Measurements from ENCODE around the gene TTC4. TPM values are rescaled to one million over a fixed set of nuclear protein-coding genes. Genes with fewer than 3 reads are reported as not detected.

Gene TTC4, protein sequence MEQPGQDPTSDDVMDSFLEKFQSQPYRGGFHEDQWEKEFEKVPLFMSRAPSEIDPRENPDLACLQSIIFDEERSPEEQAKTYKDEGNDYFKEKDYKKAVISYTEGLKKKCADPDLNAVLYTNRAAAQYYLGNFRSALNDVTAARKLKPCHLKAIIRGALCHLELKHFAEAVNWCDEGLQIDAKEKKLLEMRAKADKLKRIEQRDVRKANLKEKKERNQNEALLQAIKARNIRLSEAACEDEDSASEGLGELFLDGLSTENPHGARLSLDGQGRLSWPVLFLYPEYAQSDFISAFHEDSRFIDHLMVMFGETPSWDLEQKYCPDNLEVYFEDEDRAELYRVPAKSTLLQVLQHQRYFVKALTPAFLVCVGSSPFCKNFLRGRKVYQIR
- total RNA-seq = 25.3 and 29.6 TPM in 2 replicates

DNA sequence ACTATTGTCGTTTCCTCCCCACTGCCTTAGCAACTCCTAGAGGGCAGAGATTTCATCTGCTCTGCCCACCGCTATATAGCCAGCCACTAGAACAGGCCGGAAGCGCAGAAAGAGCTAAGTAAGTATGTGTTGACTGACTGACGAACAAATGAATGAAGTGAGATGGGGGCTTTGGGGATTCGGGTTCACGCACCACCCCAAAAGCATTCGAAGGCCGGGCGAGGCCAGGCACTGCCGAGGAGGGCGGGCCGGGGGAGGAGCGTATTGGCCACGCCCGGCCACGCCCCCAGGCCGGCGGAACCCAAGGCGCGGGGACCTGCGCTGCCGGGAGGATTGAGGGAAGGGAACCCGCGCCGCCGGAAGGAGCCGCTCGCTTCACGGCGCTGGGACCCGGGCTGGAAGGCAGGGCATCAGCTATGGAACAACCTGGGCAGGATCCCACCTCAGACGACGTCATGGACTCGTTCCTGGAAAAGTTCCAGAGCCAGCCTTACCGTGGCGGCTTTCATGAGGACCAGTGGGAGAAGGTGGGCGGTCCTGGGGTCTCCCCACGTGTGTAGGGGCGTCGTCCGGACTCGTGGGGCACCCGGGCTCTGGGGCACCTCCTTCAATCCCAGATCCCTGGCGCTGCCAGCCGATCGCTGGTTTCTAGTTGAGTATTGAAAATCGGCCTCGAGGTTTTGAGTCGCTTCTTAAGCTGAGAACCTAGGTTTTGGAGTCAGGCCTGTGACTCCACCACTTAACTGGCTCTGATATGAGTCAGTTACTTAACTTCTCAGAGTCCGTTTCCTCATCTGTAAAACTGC, at the start of gene TTC4:
TSS of gene TTC4 (plus strand) at position 369 of the 806 bp plus-strand sequence. CDS start at position 417, 48 bp downstream.

DNA sequence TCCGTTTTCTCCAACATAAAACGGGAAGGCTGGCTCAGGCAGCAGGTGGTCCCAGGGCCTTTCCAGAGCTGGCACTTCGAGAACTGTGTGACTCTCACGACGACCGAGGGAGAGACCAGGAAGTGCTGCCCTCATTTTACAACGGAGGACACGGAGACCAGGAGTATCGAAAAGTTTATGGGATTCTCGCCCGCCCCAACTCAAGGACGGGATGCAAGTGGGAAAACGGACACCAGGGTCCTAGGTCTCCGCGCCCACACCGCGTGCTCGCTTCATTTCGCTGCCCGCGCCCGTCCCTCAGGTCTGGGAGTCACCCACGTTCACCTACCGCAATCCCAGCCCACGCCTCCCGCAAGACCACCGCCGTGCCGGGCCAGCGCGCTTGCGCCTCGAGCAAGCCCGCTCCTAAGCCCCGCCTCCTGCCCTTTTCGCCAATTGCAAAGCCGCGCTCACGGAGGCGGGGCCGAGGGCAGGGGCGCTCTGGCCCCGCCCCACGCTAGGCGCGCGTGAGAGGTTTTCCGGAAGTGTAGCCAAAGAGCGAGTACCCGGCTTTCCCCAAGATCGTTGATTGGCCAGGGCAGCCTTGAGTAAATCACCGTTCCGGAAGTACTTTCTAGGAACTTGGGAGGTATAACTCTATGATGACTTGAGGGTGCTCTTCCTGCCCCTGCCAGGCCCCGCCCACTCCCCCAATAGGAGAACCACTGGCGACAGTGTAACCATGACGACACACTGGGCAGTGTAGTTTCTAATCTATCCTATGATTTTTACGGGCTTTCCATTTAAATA, 48.7 kb downstream of the TTC4 start, which contains the start of gene PARS2:
TSS of gene PARS2 (minus strand) at position 391 of the 789 bp plus-strand sequence. CDS start 5,362 bp downstream, outside the sequence.

Other genes with a start within 250 kb of the TTC4 start
- 3.6 and 3.9 TPM in 2 replicates for gene ACOT11, start 167.6 kb upstream of the TTC4 start, total RNA-seq
- not detected in 2 replicates for gene FAM151A, start 92.3 kb upstream of the TTC4 start, total RNA-seq
- under 0.01 and 0.30 TPM in 2 replicates for gene MROH7, start 74.1 kb upstream of the TTC4 start, total RNA-seq
- gene PARS2, start 48.7 kb downstream of the TTC4 start, total RNA-seq = 2.6 and 6.1 TPM in 2 replicates
- not detected in 2 replicates for gene TTC22, start 85.5 kb downstream of the TTC4 start, total RNA-seq
- gene DHCR24, start 171.3 kb downstream of the TTC4 start, total RNA-seq = 80.2 and 118 TPM in 2 replicates

All from epithelial cell of umbilical artery (primary cell).